NCI-H82 treated with DMSO at 0.1 percent for 48 hours (cell line): ENCODE measurements around the gene PHGDH.

Experiments used
- DNase-seq: peaks from one replicate; lab custom pipeline; 2025; ENCODE audit not compliant: unreplicated experiment; lab: John Stamatoyannopoulos, UW

PHGDH gene

GRCh38 chr1:119731060-119731459 is 19.3 kb downstream of the PHGDH start:
- no peak for DNase-seq

GRCh38 chr1:119731741-119732430 is 20.2 kb downstream of the PHGDH start:
- DNase-seq: no peak

DNA sequence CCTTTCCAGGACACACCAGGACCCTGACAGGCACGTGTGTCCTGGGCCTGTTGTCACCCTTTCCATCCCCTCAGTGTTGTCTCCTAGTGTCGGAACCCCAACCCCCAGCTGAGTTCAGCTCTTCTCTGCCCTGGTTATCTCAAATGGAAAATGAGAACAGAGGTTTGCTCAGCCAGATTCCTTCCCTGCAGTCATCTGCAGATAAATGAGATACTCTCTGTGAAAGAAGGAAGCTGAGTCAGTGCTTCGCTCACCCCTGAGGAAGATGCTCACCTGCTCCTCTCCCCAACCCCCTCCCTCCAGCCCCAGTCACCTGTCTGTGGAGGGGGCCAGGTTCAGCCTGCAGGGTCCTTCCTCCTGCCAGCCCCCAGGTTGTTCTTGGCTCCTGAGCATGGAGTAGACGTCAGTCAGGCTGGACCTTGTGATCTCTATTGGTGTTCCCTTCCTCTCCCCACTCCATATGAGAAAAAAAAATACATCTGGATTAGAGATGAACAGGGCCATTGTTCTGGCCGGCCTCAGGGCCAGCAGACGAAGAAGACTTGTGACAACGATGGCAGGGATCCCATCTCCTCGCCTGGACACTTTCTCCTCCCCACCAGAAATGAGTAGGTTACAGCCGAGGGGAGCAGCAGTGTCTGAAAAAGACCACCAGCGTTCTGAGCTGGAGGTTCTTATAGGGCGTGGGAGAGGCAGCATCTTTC is 20.9 kb downstream of the PHGDH start:
- DNase-seq: no peak

- no peak for DNase-seq
These were observed 22.0 kb downstream of the PHGDH start for GRCh38 chr1:119733754-119734153.

GRCh38 chr1:119735217-119735616 is 23.5 kb downstream of the PHGDH start:
- no peak for DNase-seq

GRCh38 chr1:119736649-119737039 is 24.9 kb downstream of the PHGDH start:
- no peak for DNase-seq

DNA sequence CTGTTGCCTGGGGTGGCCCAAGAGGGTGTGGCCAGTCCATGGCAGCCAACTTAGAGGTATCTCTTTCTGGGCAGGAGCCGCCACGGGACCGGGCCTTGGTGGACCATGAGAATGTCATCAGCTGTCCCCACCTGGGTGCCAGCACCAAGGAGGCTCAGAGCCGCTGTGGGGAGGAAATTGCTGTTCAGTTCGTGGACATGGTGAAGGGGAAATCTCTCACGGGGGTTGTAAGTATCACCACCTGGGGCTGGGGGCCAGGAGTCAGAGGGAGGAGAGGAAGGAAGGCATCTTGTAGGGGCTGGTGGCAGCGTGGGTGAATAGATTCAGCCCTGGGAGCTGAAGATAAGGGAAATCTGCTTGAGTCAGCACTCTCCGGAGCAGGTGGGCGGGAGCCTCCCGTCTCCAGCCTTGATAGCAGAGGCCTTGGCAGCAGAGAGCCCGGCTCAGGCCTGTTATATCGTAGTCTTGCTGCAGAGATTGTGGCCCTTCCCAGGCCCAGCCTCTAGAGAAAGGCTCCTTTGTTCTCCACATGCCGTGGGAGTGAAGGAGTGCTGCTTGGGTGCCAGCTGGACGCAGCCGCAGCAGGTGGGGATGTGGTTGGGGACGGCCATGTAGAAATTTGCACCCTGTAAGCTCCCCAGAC is 25.4 kb downstream of the PHGDH start:
- no peak for DNase-seq

DNA sequence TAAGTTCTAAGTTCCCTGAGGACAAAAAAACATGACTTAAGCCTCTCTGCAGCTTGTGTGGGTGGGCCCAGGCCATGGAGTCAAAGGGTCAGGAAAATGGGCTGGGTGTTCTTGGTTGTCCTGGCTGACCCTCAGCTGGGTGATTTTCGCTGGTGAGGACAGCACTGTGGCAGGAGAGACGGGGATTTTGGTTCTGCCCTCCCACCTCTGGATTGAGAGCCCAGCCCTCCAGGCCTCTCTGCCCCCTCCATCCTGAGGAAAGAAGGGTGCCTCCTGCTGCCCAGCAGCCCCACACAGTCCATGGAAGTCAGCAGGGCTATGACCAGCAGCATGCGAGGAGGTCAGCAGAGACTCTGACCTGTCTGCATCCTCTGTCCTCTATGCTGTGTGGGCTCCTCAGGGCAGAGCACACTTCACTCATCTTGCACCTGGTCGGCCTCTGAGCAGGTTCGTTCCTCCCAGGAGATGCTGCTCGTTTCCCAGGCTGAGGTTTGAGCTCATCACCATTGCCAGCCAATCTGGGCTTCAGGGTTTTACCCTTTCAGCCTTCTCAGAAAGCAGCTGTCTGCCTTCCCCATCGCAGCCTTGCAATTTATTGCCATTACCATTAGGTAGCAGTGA is 26.5 kb downstream of the PHGDH start:
- no peak for DNase-seq

DNA sequence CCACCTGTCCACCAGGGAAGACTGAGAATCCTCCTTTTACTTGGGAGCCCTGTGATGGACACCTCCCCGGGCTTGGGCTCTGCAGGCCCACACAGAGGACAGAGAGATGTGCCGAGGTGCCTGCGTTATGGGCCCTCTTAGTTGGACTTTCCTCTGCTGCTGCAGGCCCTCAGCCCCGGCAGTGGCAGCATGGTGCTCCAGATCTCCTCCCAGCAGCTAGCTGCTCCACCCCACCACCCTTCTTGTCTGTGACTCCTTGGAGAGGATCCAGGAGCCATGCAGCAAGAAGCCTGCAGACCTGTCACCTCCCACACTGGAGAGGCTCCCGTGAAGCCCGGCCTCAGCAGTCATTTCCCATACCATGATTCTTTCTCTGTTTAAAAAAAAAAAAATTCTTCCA is 27.4 kb downstream of the PHGDH start:
- no peak for DNase-seq

GRCh38 chr1:119740261-119740660 is 28.5 kb downstream of the PHGDH start:
- no peak for DNase-seq

DNA sequence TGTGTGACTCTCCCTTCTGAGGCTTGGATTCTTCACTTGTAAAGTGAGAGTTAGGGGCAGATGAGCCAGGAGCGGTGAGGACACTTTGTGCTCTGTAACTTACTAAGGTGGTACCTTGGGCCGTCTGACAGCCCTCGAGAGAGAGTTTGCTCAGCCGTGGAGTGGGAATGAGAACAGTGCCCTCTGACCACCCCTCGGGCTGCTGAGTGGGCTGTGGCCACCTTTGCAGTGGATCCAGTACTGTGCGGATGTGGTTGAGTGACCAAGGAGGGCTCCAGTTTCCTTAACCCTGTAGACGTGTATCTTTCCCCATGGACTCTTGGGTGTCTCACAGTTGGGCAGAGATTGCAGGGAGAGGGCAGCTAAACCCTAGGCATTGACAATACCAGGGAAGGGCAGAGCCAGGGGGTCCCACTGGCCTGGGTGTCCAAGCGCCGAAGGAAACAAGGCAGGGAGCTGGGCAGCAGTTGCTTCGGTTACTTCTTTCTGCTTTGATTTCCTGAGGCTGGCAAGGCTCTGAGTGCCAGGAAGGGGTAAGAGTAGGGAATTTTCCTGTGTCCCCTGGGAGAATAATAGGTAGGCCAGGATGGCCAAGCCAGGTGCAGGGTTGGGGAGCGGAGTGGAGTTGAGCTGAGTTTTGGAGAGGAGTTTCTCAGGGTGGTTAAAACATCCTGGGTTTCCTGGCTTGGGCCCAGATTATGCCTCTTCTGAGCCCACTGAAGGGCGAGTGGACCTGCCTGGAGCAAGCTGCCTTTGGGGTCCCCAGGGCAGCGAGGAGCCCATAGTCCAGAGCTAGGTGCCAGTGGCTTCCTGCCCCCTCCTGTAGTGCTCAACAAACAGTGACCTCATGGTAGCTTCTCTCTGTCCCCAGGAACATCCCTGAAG is 29.4 kb downstream of the PHGDH start:
- no peak for DNase-seq

DNA sequence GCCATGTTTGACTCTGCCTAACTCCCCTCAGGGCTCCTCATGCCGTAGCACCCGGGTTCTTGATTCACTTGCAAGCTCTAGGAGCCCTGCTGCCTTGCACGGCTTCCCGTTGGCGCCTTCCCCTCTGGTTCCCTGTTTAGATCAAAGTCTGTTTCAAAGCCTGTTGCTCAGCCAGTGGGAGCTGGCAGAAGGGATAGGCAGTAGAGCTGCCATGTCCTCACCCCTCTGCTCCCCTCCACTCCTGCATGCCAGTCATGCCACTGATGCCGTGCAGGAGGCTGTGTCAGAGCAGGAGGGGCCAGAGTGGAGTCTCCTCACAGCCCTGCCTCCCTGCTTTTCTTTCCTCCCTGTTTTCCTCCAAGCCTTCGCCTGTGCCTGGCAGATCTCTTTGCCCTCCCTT is 30.5 kb downstream of the PHGDH start:
- no peak for DNase-seq

GRCh38 chr1:119742677-119743076 is 30.9 kb downstream of the PHGDH start:
- DNase-seq: no peak

GRCh38 chr1:119743308-119743707 is 31.6 kb downstream of the PHGDH start:
- no peak for DNase-seq

DNA sequence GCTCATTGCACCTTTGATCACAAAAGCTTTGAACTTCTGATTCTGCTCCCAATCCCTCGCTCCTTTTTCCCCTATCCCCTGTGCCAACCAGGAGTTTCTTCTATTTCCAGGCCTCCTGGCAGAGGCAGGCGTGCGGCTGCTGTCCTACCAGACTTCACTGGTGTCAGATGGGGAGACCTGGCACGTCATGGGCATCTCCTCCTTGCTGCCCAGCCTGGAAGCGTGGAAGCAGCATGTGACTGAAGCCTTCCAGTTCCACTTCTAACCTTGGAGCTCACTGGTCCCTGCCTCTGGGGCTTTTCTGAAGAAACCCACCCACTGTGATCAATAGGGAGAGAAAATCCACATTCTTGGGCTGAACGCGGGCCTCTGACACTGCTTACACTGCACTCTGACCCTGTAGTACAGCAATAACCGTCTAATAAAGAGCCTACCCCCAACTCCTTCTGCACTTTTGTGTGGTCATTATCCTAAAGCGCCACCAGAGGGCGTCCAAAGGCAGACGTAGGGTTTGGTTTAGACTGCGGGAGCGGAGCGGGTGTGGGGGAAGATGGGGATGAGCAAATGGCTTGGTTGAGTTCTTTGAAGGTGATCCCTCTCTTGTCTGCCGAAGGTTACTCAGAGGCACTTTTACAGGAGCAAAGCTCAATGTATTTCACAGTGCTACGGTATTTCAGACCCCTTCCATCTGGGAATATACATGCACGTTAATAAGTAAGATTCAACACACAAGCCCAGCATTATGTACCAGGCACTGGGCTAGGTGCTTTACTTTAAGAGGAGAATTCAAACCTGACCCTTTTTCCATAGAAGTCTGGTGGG is 32.3 kb downstream of the PHGDH start:
- DNase-seq: peak; percentile 65

DNA sequence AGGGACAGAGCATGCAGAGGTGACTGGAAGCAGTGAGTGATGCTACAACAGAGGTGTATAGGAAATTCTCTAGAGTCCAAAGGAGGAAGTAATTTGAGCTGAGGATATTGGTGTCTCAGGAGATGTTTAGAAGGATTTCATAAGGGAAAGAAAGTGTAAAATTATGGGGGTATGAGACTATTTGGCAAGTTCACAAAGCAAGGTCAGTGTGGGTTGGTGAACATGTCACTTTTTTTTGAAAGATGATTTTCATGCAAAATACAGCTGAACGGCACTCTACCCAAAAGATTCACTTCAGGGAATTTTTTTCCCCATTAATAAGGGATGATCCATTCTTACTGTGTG is 32.8 kb downstream of the PHGDH start:
- no peak for DNase-seq

DNA sequence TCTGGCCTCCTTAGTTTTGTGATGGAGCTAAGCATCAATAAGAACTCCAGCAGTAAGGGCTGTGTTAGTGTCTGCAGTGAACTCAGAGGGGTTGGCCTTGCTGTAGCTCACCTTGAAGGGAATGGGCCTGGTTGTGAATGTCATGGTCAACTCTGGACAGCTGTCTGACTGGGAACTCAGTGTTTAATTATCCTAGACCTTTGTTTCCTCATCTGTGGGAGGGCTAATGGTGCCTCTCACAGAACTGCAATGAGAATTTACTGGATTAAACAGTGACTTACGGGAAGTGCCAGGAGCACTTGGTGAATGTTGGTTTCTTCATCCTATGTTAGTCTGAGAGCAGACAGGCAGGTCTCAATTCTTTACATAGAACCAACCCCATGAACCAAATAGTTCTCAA is 33.3 kb downstream of the PHGDH start:
- no peak for DNase-seq

GRCh38 chr1:119747451-119747850 is 35.7 kb downstream of the PHGDH start:
- DNase-seq: peak; percentile 86

GRCh38 chr1:119748040-119748439 is 36.3 kb downstream of the PHGDH start:
- no peak for DNase-seq

DNA sequence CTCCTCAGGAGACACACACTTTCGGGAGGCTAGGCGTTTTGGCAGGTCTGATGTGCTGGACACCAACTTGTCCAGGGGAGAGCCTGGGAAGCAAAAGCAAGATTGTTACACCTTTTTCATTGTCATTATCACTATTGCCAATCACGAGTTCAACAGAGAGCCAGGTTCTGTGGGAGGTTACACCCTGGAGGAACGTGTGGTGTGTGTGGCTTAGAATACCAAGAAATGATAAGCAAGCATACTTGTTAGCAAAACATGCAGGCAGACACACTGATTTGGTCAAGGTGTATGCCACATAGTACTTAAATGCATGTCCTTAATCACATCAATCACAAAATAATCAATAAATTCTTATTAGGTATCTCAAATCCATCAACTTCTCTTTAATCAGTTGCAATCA is 40.9 kb downstream of the PHGDH start:
- no peak for DNase-seq
